Mucosa of descending colon (tissue), 3 donors: Measurements from ENCODE around the gene CUL4B. TPM values are rescaled to one million over a fixed set of nuclear protein-coding genes. Genes with fewer than 3 reads are reported as not detected.
A peak's percentile ranks its signal among the peaks of the same experiment; 100 is the strongest.
"Not testable (repeated sequence)": the region's sequence is repeated elsewhere in the genome, so short reads cannot be mapped to it uniquely, and the experiment has no call there.

ENCODE experiments used
- ATAC-seq: fragments of 200-7000 bp; cut with Tn5 transposase; one replicate; pipeline ENCODE4 v1.9.1; 2020; ENCODE audit warnings: mild to moderate bottlenecking, moderate library complexity
- DNase-seq, 3 donors: peaks; one replicate each; pipeline ENCODE4 v3.0.0-alpha.2; 2020
- H3K36me3 ChIP-seq: fragments of 200-600 bp; one replicate; pipeline ENCODE4 v1.8.0; 2021; ENCODE audit warnings: low read depth, mild to moderate bottlenecking
- H3K4me1 ChIP-seq: fragments of 200-600 bp; one replicate; pipeline ENCODE4 v1.8.0; 2021; ENCODE audit warnings: low read depth, mild to moderate bottlenecking
- H3K4me3 ChIP-seq: fragments of 200-600 bp; one replicate; pipeline ENCODE4 v1.8.0; 2021; ENCODE audit warnings: mild to moderate bottlenecking
- H3K9me3 ChIP-seq: fragments of 200-600 bp; one replicate; pipeline ENCODE4 v1.8.0; 2021; ENCODE audit warnings: mild to moderate bottlenecking
- intact Hi-C, 2 donors: fragments of 100-400 bp; cut with DNase I in 1 of 2; cut with micrococcal nuclease in 1 of 2; formaldehyde crosslinking; loops; one replicate each; pipeline versions ENCODE4 v1.11.0 to v1.11.1; 2022; cut with DNase I, micrococcal nuclease
- total RNA-seq, 3 donors: library from RNA; stranded (reverse); fragmentation: NEBNext Ultra II Directional in 2 of 3; extraction: Animal tissue kit (Norgen Biotek cat#: 25700) in 2 of 3; gene quantifications; one replicate each; pipeline versions ENCODE4 v1.2.1 to v1.2.4, GENCODE V29; 2021 to 2023
- TF ChIP-seq, protein P1 (sequence below): fragments of 200-600 bp; IDR thresholded peaks from one replicate; pipeline ENCODE4 v1.8.0; 2022; ENCODE audit warnings: antibody characterized with exemption, mild to moderate bottlenecking
- donor health status: DM: no; HTN: no; CAD: no; lungs with moderate emphysema.
- donor health status: DM: no; HTN: no; CAD: no.
- donor health status: DM: no; HTN: yes; CAD: no.

Gene CUL4B
- total RNA-seq, 3 donors from 2014 or later, result 27.4 to 47.1 (median 34.1) TPM

DNA sequence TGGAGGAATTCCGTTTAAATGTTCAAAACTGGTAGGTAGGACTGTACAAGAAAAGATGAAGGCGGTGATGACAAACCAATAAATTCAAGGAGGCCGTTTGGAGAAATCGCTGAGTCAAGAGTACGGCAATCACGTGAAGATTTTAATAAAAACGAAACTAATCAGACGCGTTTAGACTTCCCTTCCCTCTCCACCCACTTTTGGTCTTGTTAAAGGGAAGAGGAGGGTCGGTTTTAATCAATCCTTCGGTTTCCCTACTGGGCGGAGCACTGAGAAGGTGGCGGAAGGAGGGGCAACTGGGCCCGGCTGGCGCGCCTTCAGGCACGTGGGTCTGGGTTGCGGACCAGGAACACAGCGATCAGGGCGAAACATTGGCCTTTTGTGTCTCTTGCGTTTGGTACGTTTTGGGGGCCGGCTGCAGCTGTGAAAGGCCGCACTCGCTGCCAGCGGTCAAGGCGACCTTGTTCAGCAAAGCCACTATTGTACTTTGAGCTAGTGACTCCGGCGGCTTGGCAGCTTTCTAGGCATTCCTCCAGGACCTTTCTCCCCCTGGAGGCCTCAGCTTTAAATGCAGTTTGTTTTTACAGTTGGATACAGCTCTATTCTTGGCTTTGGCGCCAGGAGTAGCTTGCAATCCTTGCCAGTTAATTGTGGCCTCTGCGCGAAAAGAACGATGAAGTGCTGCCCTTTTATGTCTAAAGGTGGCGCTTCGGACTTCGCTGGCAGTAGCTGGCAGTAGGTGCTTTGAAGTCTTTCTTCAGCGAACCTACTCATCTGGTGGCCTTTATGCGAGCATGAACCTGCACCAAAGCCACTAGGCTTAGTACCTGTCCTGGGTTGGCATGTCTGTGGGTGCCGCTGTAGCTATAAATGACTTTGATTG, 74.9 kb downstream of the CUL4B start:
- DNase-seq (peak; percentile 70 to 77 (median 76)), ATAC-seq (peak; percentile 93)
- TF ChIP-seq, protein P1, sequence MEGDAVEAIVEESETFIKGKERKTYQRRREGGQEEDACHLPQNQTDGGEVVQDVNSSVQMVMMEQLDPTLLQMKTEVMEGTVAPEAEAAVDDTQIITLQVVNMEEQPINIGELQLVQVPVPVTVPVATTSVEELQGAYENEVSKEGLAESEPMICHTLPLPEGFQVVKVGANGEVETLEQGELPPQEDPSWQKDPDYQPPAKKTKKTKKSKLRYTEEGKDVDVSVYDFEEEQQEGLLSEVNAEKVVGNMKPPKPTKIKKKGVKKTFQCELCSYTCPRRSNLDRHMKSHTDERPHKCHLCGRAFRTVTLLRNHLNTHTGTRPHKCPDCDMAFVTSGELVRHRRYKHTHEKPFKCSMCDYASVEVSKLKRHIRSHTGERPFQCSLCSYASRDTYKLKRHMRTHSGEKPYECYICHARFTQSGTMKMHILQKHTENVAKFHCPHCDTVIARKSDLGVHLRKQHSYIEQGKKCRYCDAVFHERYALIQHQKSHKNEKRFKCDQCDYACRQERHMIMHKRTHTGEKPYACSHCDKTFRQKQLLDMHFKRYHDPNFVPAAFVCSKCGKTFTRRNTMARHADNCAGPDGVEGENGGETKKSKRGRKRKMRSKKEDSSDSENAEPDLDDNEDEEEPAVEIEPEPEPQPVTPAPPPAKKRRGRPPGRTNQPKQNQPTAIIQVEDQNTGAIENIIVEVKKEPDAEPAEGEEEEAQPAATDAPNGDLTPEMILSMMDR, result peak; percentile 28
- intact Hi-C loops, result no loop called here
- H3K36me3 ChIP-seq, result no peaks in the 10 kb centered on the region
- H3K4me3 ChIP-seq, result no peak overlapping the region
- no peaks in the 10 kb centered on the region for H3K4me1 ChIP-seq
- no peaks in the 10 kb centered on the region for H3K9me3 ChIP-seq

DNA sequence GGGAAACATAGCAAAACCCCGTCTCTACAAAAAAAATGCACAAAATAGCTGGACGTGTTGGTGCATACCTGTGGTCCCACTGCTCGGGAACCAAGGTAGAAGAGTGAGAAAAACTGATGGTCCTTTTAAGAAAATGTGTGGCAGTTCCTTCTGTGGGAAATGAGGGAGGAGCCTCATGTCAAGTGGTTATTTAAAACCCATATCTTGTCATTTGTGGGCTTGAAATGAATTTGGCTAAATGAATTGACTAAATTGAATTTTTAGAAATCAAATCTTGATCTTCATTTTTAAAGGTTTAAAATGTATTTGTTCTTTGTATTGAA, 75.5 kb downstream of the CUL4B start:
- Histone ChIP-seq H3K4me3 (no peak overlapping the region), H3K4me1 (no peaks in the 10 kb centered on the region), H3K36me3 (no peaks in the 10 kb centered on the region), H3K9me3 (no peaks in the 10 kb centered on the region)
- DNase-seq, result no peak
- no peak for ATAC-seq
- TF ChIP-seq, protein P1, result no peak
- intact Hi-C loops, result no loop called here

GRCh38 chrX:120477453-120477852, 83.3 kb downstream of the CUL4B start:
- no peaks in the 10 kb centered on the region for H3K9me3 ChIP-seq
- H3K4me3 ChIP-seq, result no peak overlapping the region
- TF ChIP-seq, protein P1, result no peak
- DNase-seq, result no peak
- no peaks in the 10 kb centered on the region for H3K36me3 ChIP-seq
- ATAC-seq, result no peak
- intact Hi-C loops, result no loop called here
- no peaks in the 10 kb centered on the region for H3K4me1 ChIP-seq

DNA sequence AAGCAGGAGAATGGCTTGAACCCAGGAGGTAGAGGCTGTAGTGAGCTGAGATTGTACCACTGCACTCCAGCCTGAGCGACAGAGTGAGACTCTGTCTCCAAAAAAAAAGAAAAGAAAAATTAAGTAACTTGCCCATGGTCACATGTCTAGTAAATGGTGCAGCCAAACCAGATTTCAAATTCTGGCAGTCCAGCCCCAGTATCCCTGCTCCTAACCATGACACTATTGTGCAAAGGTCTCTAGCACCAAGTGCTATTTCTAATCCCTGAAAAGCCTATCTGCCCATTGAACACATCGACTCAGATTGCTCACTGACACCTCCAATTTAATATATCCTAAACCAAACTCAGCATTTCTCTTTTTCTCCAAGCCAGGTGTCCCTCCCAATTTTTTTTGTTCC, 84.0 kb downstream of the CUL4B start:
- H3K36me3 ChIP-seq, result no peaks in the 10 kb centered on the region
- no peak overlapping the region for H3K4me3 ChIP-seq
- ATAC-seq (no peak), DNase-seq (no peak)
- no peaks in the 10 kb centered on the region for H3K9me3 ChIP-seq
- TF ChIP-seq, protein P1, result no peak
- H3K4me1 ChIP-seq, result no peaks in the 10 kb centered on the region
- intact Hi-C loops, result no loop called here

GRCh38 chrX:120475447-120475846, 85.3 kb downstream of the CUL4B start:
- ATAC-seq, result not testable (repeated sequence)

More at GRCh38 chrX:120475447-120475846, 85.3 kb downstream of the CUL4B start:
- intact Hi-C loops, H3K36me3 ChIP-seq, H3K9me3 ChIP-seq, H3K4me1 ChIP-seq, DNase-seq, H3K4me3 ChIP-seq: not testable (repeated sequence)
- TF ChIP-seq, protein P1, result peak; percentile 36

Other genes starting within 250 kb of the CUL4B start
- gene TMEM255A, start 249.5 kb downstream of the CUL4B start, total RNA-seq, result 1 to 10 TPM in 1 of 3 donors, under 1 TPM in 2; 0.49 to 3.7 (median 0.87) TPM
- gene ATP1B4, start 198.9 kb downstream of the CUL4B start, total RNA-seq, result not detected
- 10 to 100 TPM; 75.1 to 90.0 (median 79.0) TPM for gene LAMP2, start 91.7 kb downstream of the CUL4B start, total RNA-seq
- gene MCTS1, start 43.1 kb upstream of the CUL4B start, total RNA-seq, result 10 to 100 TPM; 29.0 to 36.7 (median 35.0) TPM
- gene C1GALT1C1, start 69.1 kb upstream of the CUL4B start, total RNA-seq, result 10 to 100 TPM; 20.8 to 34.5 (median 24.3) TPM